PFSK-1 (cell line): Measurements from ENCODE around the gene CTXN1.

ENCODE experiments used
- FOXP2 ChIP-seq: optimal IDR thresholded peaks from 2 replicates; pipeline ENCODE3; 2011; ENCODE audit warnings: borderline replicate concordance, control low read depth, inconsistent platforms; ENCODE audit not compliant: insufficient read depth; ENCODE audit errors: extremely low read length, extremely low read depth
- POLR2AphosphoS5 ChIP-seq: IDR thresholded peaks from 2 replicates; pipeline ENCODE4 v1.6.1; 2012; ENCODE audit warnings: low read depth, mild to moderate bottlenecking, control low read depth, low read length, moderate library complexity
- REST ChIP-seq, 2 experiments: IDR thresholded peaks; 2 replicates each; pipeline versions ENCODE4 v1.6.1 to v1.8.0; 2011 to 2012; ENCODE audit warnings: low read depth in 2 of 2, low read length in 2 of 2, control low read depth in 1 of 2, inconsistent platforms in 1 of 2, mild to moderate bottlenecking in 1 of 2, moderate library complexity in 1 of 2; ENCODE audit not compliant: insufficient read depth in 1 of 2
- SIN3A ChIP-seq: IDR thresholded peaks from 2 replicates; pipeline ENCODE4 v1.6.1; 2012; ENCODE audit warnings: mild to moderate bottlenecking, low read length, moderate library complexity, borderline replicate concordance; ENCODE audit not compliant: insufficient read depth
- TAF1 ChIP-seq: IDR thresholded peaks from 2 replicates; pipeline ENCODE4 v1.6.1; 2012; ENCODE audit warnings: low read length, control low read depth, borderline replicate concordance; ENCODE audit not compliant: insufficient read depth

- TF ChIP-seq SIN3A: no peak
- no peak for TF ChIP-seq REST (IDR thresholded peaks at IDR 0.05; ENCODE audit: insufficient read depth in 1 of 2, low read depth in 2 of 2, low read length in 2 of 2)
- TF ChIP-seq POLR2AphosphoS5: no peak
- no peak for TF ChIP-seq TAF1
- no peak for TF ChIP-seq FOXP2
These were observed 6.5 kb upstream of the CTXN1 start for GRCh38 chr19:7932276-7932929.
